Sigmoid colon (tissue), 7 donors: Measurements from ENCODE around the gene ABCA6. TPM values are rescaled to one million over a fixed set of nuclear protein-coding genes. Genes with fewer than 3 reads are reported as not detected.

Source experiments
- DNase-seq: peaks from one replicate; pipeline ENCODE4 v3.0.0-alpha.2; 2019
- H3K27ac ChIP-seq, 4 donors: fragments of 200-600 bp; sonication (generic); one replicate each; pipeline ENCODE4 v1.5.1; 2016 to 2019; ENCODE audit warnings: mild to moderate bottlenecking in 1 of 4
- H3K27me3 ChIP-seq, 3 donors: fragments of 200-600 bp; sonication (generic); one replicate each; pipeline ENCODE4 v1.5.1; 2019; ENCODE audit warnings: mild to moderate bottlenecking in 1 of 3
- H3K36me3 ChIP-seq, 4 donors: fragments of 200-600 bp; sonication (generic); one replicate each; pipeline ENCODE4 v1.5.1; 2016 to 2019
- H3K4me1 ChIP-seq, 4 donors: fragments of 200-600 bp; sonication (generic); one replicate each; pipeline ENCODE4 v1.5.1; 2017 to 2019
- H3K4me3 ChIP-seq, 4 donors: fragments of 200-600 bp; sonication (generic); one replicate each; pipeline ENCODE4 v1.5.1; 2017 to 2019; ENCODE audit warnings: mild to moderate bottlenecking in 2 of 4, moderate library complexity in 1 of 4
- H3K9me3 ChIP-seq, 4 donors: fragments of 200-600 bp in 3 of 4; sonication (generic) in 3 of 4; one replicate each; pipeline versions ENCODE4 v1.5.1 to v1.6.1; 2013 to 2019
- CTCF ChIP-seq, 4 experiments: fragments of 450-650 bp in 3 of 4; fragments of 200-600 bp in 1 of 4; IDR thresholded peaks; one replicate each; pipeline ENCODE4 v1.5.1; 2016 to 2019; ENCODE audit warnings: antibody characterized with exemption in 4 of 4, mild to moderate bottlenecking in 3 of 4, moderate library complexity in 2 of 4
- EP300 ChIP-seq, 4 donors: sonication (generic); formaldehyde crosslinking; IDR thresholded peaks; one replicate each; pipeline ENCODE4 v1.6.1; 2017; ENCODE audit warnings: antibody characterized with exemption in 4 of 4
- POLR2A ChIP-seq, 2 donors: fragments of 450-650 bp; IDR thresholded peaks; one replicate each; pipeline ENCODE4 v1.6.1; 2016; ENCODE audit warnings: antibody characterized with exemption in 2 of 2, mild to moderate bottlenecking in 2 of 2, moderate library complexity in 2 of 2
- POLR2AphosphoS5 ChIP-seq, 4 donors: sonication (generic); formaldehyde crosslinking; IDR thresholded peaks; one replicate each; pipeline ENCODE4 v1.6.1; 2017; ENCODE audit warnings: antibody characterized with exemption in 4 of 4
- whole genome bisulfite sequencing, 2 donors: extraction: QIAGEN DNeasy Blood & Tissue Kit; methylation state at CpG; one replicate each; pipeline ENCODE4 v1.1.7; 2013; 5-methylcytosine and 5-hydroxymethylcytosine counted together
- intact Hi-C: fragments of 100-400 bp; cut with DNase I; formaldehyde crosslinking; loops from one replicate; pipeline ENCODE4 v1.15.1; 2023
- polyA plus RNA-seq, 3 donors: library from polyadenylated mRNA; stranded (reverse); fragments of 200-250 nt; gene quantifications; one replicate each; pipeline ENCODE4 v1.2.3, GENCODE V29; 2013
- total RNA-seq, 4 donors: library from RNA; depleted of rRNA; stranded (reverse); fragments of >200 nt; gene quantifications; one replicate each; pipeline ENCODE4 v1.1.0, GENCODE V29; 2016
- donor health status: healthy with polysubstance abuse.
- donor health status: Bipolar disorder and iron deficiency.
- donor health status: healthy.

The ABCA6 gene
- total and polyA plus RNA-seq, 7 donors = 1.6 to 111 (median 31.0) TPM

- intact Hi-C loops = loop anchor here (10.0 kb wide), 1 partner anchor 170 kb away; no protein-coding TSS in a partner anchor
- WGBS, 2 donors = 65 to 80% methylated on average over 1 of the region's 1 CpG
- Histone ChIP-seq H3K27ac (no peak overlapping the region), H3K27me3 (no peaks in the 10 kb centered on the region), H3K4me1 (peaks cover 0 to 5% (median 0%) of the 10 kb centered on the region in 4 donors), H3K36me3 (no peaks in the 10 kb centered on the region), H3K9me3 (no peaks in the 10 kb centered on the region), H3K4me3 (no peak overlapping the region)
- no peak for TF ChIP-seq EP300 (IDR thresholded peaks at IDR 0.05)
- TF ChIP-seq POLR2AphosphoS5 (IDR thresholded peaks at IDR 0.05) = no peak
- TF ChIP-seq CTCF (IDR thresholded peaks at IDR 0.05) = no peak
- no peak for TF ChIP-seq POLR2A (IDR thresholded peaks at IDR 0.05)
- DNase-seq = no peak
Measured at GRCh38 chr17:69064476-69064875, 77.2 kb downstream of the ABCA6 start.

- Histone ChIP-seq H3K9me3 (no peaks in the 10 kb centered on the region), H3K36me3 (no peaks in the 10 kb centered on the region), H3K27ac (peak overlapping the region in 1 of 4 donors; percentile 56), H3K4me3 (no peak overlapping the region), H3K4me1 (peaks cover 0 to 5% (median 0%) of the 10 kb centered on the region in 4 donors), H3K27me3 (no peaks in the 10 kb centered on the region)
- no peak for TF ChIP-seq POLR2AphosphoS5 (IDR thresholded peaks at IDR 0.05)
- TF ChIP-seq EP300 (IDR thresholded peaks at IDR 0.05) = no peak
- no peak for DNase-seq
- WGBS, 2 donors = 80% methylated on average over 2 of the region's 2 CpGs
- intact Hi-C loops = loop anchor here (10.0 kb wide), 1 partner anchor 171 kb away; no protein-coding TSS in a partner anchor
Measured at GRCh38 chr17:69064001-69064400, 77.7 kb downstream of the ABCA6 start.

GRCh38 chr17:69062860-69063581 is 78.7 kb downstream of the ABCA6 start:
- no peak for DNase-seq
- TF ChIP-seq CTCF (IDR thresholded peaks at IDR 0.05) = no peak
- TF ChIP-seq EP300 (IDR thresholded peaks at IDR 0.05) = no peak
- TF ChIP-seq POLR2AphosphoS5 (IDR thresholded peaks at IDR 0.05) = no peak
- TF ChIP-seq POLR2A (IDR thresholded peaks at IDR 0.05) = no peak
- Histone ChIP-seq H3K9me3 (no peaks in the 10 kb centered on the region), H3K4me1 (peaks cover 0 to 5% (median 0%) of the 10 kb centered on the region in 4 donors), H3K36me3 (no peaks in the 10 kb centered on the region), H3K4me3 (no peak overlapping the region), H3K27me3 (no peaks in the 10 kb centered on the region), H3K27ac (peak overlapping the region in 1 of 4 donors; percentile 56)
- 69 to 90% methylated on average over 4 of the region's 4 CpGs for whole genome bisulfite sequencing, 2 donors
- intact Hi-C loops = loop anchor here (10.0 kb wide), 1 partner anchor 172 kb away; no protein-coding TSS in a partner anchor

GRCh38 chr17:69061721-69062556 is 79.8 kb downstream of the ABCA6 start:
- H3K4me1 ChIP-seq = peaks cover 0 to 5% (median 0%) of the 10 kb centered on the region in 4 donors
- no peak overlapping the region for H3K4me3 ChIP-seq
- TF ChIP-seq POLR2A (IDR thresholded peaks at IDR 0.05) (no peak), CTCF (IDR thresholded peaks at IDR 0.05) (no peak)
- H3K27ac ChIP-seq = peak overlapping the region in 2 of 4 donors; percentile 31 to 56
- H3K36me3 ChIP-seq = no peaks in the 10 kb centered on the region
- 88 to 91% methylated on average over 4 of the region's 4 CpGs for WGBS, 2 donors
- intact Hi-C loops = loop anchor here (10.0 kb wide), 1 partner anchor 173 kb away; no protein-coding TSS in a partner anchor
- no peaks in the 10 kb centered on the region for H3K9me3 ChIP-seq
- H3K27me3 ChIP-seq = no peaks in the 10 kb centered on the region
- DNase-seq = no peak

DNA sequence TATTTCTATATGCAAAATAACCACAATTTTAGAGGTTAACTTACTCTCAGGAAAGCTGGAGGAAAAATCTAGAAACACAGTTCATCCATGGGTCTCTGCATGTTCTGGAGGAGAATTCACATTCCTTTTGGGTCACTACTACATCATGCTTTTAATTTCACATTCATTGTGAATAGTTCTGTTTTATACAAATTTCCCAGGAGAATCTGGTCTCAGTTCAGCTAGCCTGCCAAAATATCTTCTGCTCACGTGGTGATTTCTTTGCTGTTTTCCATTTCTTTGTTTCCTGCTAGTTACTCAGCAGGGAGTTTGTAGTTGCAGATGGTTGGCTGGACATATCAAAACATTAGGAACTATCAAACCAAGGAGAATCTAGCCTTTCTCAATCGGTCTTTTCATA is 80.9 kb downstream of the ABCA6 start, which contains the start of gene ABCA9:
ABCA9 (minus strand) TSS at position 106 of the 400 bp plus-strand sequence. CDS start 9,801 bp downstream, outside the sequence.
- H3K4me1 ChIP-seq = peaks cover 0 to 5% (median 0%) of the 10 kb centered on the region in 4 donors
- no peaks in the 10 kb centered on the region for H3K9me3 ChIP-seq
- TF ChIP-seq POLR2AphosphoS5 (IDR thresholded peaks at IDR 0.05) (peak in 3 of 4 donors; percentile 31 to 72 (median 45)), CTCF (IDR thresholded peaks at IDR 0.05) (no peak)
- DNase-seq = no peak
- H3K27ac ChIP-seq = peak within 1 kb of the TSS; percentile 43 to 56 (median 48)
- H3K27me3 ChIP-seq = no peaks in the 10 kb centered on the region
- intact Hi-C loops = loop anchor here (10.0 kb wide), 1 partner anchor 174 kb away; no protein-coding TSS in a partner anchor
- peak within 1 kb of the TSS; percentile 1 to 25 (median 20) for H3K4me3 ChIP-seq
- H3K36me3 ChIP-seq = no peaks in the 10 kb centered on the region
- 44 to 66% methylated on average over 2 of the region's 2 CpGs for WGBS, 2 donors
